Measurements from ENCODE around the gene CCSAP. TPM values are rescaled to one million over a fixed set of nuclear protein-coding genes. Genes with fewer than 3 reads are reported as not detected.

Gene CCSAP
- total and polyA plus RNA-seq, 2 of the 4 experiments (the other 2 are of a cell fraction) = 2.3 to 3.8 TPM

- ChIA-PET CTCF (interaction anchor here (0.6 kb wide), 3 partner anchors 15 to 138 kb away, joined by 3 to 5 read pairs (median 3); no protein-coding TSS in a partner anchor), POLR2A (ENCODE audit: unreplicated experiment) (interaction anchor here (0.5 to 0.6 kb wide), 2 partner anchors 37 to 69 kb away, joined by 3 to 5 read pairs; partner anchors contain the start of gene CCSAP)
- Histone ChIP-seq H3K4me1 (ENCODE audit: control insufficient read depth, insufficient read depth, low read length) (peaks cover 14% of the 10 kb centered on the region), H2AK9ac (replicated peaks; ENCODE audit: low read depth, low read length, poor library complexity) (no peak overlapping the region), H2BK15ac (ENCODE audit: low read depth, low read length) (no peak overlapping the region), H3K9me1 (ENCODE audit: insufficient read depth, low read length) (peaks cover 13% of the 10 kb centered on the region), H2AK5ac (ENCODE audit: low read depth, low read length) (no peak overlapping the region; the same call in 1 of the 2 replicates), H3K27ac (ENCODE audit: insufficient read depth, low read length) (no peak overlapping the region), H3K23ac (ENCODE audit: low read depth, low read length) (no peak overlapping the region), H4K20me1 (ENCODE audit: insufficient read depth, low read length) (peaks cover 36% of the 10 kb centered on the region), H4K8ac (ENCODE audit: low read depth in 2 of 2, low read length in 2 of 2) (no peak overlapping the region), H3K4me3 (ENCODE audit: insufficient read depth, low read depth, low read length) (no peak overlapping the region), H3K27me3 (ENCODE audit: control insufficient read depth, insufficient read depth, low read length) (no peaks in the 10 kb centered on the region), H2BK120ac (ENCODE audit: low read depth, low read length) (no peak overlapping the region), H3K14ac (replicated peaks; ENCODE audit: low read depth, low read length) (no peak overlapping the region), H2BK20ac (ENCODE audit: low read depth, low read length) (no peak overlapping the region), H3K36me3 (ENCODE audit: control insufficient read depth, insufficient read depth, low read length) (0 out of 2 replicates have a peak, but pooled peaks cover 2% of the 10 kb centered on the region), H4K91ac (ENCODE audit: insufficient read depth, low read depth, low read length) (no peak overlapping the region), H3K9ac (ENCODE audit: low read depth, low read length) (no peak overlapping the region), H2AFZ (replicated peaks; ENCODE audit: low read length, poor library complexity) (no peak overlapping the region), H3K9me3 (ENCODE audit: control insufficient read depth, insufficient read depth, low read length) (0 out of 2 replicates have a peak, but pooled peaks cover 2% of the 10 kb centered on the region), H3K79me1 (ENCODE audit: low read depth in 1 of 2, low read length in 2 of 2) (peaks cover 33 to 65% of the 10 kb centered on the region in 2 experiments), H3K4me2 (ENCODE audit: low read depth, low read length) (peak overlapping the region; percentile 19), H2BK5ac (ENCODE audit: low read depth, low read length, poor library complexity, severe bottlenecking) (peak overlapping the region; percentile 19), H3K4ac (ENCODE audit: low read depth, low read length) (0 out of 2 replicates have a peak overlapping the region, but pooled peaks have one; percentile 33), H3K18ac (ENCODE audit: low read depth, low read length) (no peak overlapping the region; the same call in 1 of the 2 replicates), H4K5ac (ENCODE audit: low read depth, low read length) (no peak overlapping the region), H3K56ac (ENCODE audit: extremely low read depth, insufficient read depth, low read length) (no peak overlapping the region)
- 100% methylated on average over 2 of the region's 7 CpGs; no CpG with 5 or more reads in 1 of the 2 experiments for WGBS, 2 experiments (ENCODE audit: extremely low coverage in 2 of 2, insufficient read length in 1 of 2)
- in situ Hi-C loops (cut with MboI; ENCODE audit: low sequenced_read_pairs) = loop anchor here (25.0 kb wide), 1 partner anchor 1039 kb away; no protein-coding TSS in a partner anchor
- BruUV-seq (replicated peaks) = no TSS peak
- ATAC-seq (ENCODE audit: low read depth) (no peak; the same call in 1 of the 2 replicates), DNase-seq (no peak)
- no peak for TF ChIP-seq ELK1 (IDR thresholded peaks at IDR 0.05; ENCODE audit: borderline replicate concordance, low read depth, low read length)
- no peak for TF ChIP-seq BHLHE40 (IDR thresholded peaks at IDR 0.05; ENCODE audit: low read depth, low read length)
- no peak for TF ChIP-seq MAFK (IDR thresholded peaks at IDR 0.05; ENCODE audit: low read depth, low read length)
- TF ChIP-seq SMC3 (IDR thresholded peaks at IDR 0.05; ENCODE audit: low read depth, low read length) = no peak
- no peak for TF ChIP-seq POLR2A (IDR thresholded peaks at IDR 0.05; ENCODE audit: low read depth, low read length)
- dilution Hi-C loops (cut with HindIII; ENCODE audit: low sequenced_read_pairs, unreplicated experiment) = loop anchor here (25.0 kb wide), 1 partner anchor 214 kb away; no protein-coding TSS in a partner anchor
- intact Hi-C loops (cut with micrococcal nuclease) = loop anchor here (2.0 to 5.0 kb wide), 3 partner anchors 44 to 169 kb away; no protein-coding TSS in a partner anchor
Observed at GRCh38 chr1:229273507-229274232, 69.2 kb downstream of the CCSAP start.

Data from IMR-90 (cell line).